OCI-LY7 (cell line): Measurements from ENCODE around the gene TBC1D3G.
"Not testable (repeated sequence)": the region's sequence is repeated elsewhere in the genome, so short reads cannot be mapped to it uniquely, and the experiment has no call there.

ENCODE experiments used
- EZH2phosphoT487 ChIP-seq: fragments of 200-600 bp; sonication (generic); IDR thresholded peaks from 2 replicates; pipeline ENCODE4 v1.6.1; 2018; ENCODE audit warnings: low read depth, borderline replicate concordance, mild to moderate bottlenecking, mixed run types, antibody characterized with exemption, low read length, moderate library complexity, mixed read lengths
- TF ChIP-seq, protein P1 (sequence below): fragments of 200-600 bp; sonication (generic); conservative IDR thresholded peaks from 2 replicates; pipeline ENCODE4 v1.5.1; 2014; ENCODE audit warnings: mild to moderate bottlenecking, antibody characterized with exemption, low read length, moderate library complexity, mixed read lengths

DNA sequence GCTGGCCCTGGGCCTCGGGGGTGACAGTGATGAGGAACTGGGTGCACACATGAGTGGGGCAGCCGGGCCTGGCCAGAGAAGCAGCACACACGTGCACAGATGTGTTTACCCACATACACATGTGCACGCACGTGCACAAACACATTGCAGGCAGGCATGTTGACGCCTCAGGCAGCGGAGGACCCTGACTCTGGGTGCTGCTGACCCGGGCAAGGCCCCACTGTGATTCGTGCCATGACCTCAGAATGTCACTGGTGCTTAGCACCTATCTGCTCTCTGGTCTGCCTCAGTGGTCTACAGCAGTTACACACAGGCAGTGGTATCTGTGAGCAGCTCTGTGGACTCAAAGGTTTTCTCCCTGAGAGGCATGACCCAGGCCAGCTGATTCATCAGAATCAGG lies at the start of gene TBC1D3G:
- TF ChIP-seq, protein P1, sequence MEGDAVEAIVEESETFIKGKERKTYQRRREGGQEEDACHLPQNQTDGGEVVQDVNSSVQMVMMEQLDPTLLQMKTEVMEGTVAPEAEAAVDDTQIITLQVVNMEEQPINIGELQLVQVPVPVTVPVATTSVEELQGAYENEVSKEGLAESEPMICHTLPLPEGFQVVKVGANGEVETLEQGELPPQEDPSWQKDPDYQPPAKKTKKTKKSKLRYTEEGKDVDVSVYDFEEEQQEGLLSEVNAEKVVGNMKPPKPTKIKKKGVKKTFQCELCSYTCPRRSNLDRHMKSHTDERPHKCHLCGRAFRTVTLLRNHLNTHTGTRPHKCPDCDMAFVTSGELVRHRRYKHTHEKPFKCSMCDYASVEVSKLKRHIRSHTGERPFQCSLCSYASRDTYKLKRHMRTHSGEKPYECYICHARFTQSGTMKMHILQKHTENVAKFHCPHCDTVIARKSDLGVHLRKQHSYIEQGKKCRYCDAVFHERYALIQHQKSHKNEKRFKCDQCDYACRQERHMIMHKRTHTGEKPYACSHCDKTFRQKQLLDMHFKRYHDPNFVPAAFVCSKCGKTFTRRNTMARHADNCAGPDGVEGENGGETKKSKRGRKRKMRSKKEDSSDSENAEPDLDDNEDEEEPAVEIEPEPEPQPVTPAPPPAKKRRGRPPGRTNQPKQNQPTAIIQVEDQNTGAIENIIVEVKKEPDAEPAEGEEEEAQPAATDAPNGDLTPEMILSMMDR: not testable (repeated sequence)
- TF ChIP-seq EZH2phosphoT487: not testable (repeated sequence)
